H9 (cell line): ENCODE data around the gene CLCN2. TPM values are rescaled to one million over a fixed set of nuclear protein-coding genes. Genes with fewer than 3 reads are reported as not detected.

ENCODE experiments used
- DNase-seq: peaks from one replicate; pipeline ENCODE4 v3.0.0-alpha.2; 2017
- H2AFZ ChIP-seq: one replicate; pipeline ENCODE4 v1.6.1; 2013; ENCODE audit warnings: mild to moderate bottlenecking, low read length, control low read depth, moderate library complexity
- H2AK5ac ChIP-seq: 2 replicates; pipeline ENCODE4 v1.6.1; 2013; ENCODE audit warnings: low read length, control low read depth, mixed read lengths; ENCODE audit not compliant: insufficient read length
- H2BK120ac ChIP-seq: one replicate; pipeline ENCODE4 v1.6.1; 2013; ENCODE audit warnings: low read depth, mild to moderate bottlenecking, low read length, control low read depth, inconsistent platforms; ENCODE audit not compliant: poor library complexity, severe bottlenecking
- H2BK12ac ChIP-seq: 2 replicates; pipeline ENCODE4 v1.6.1; 2013; ENCODE audit warnings: low read length, control low read depth, mixed read lengths, low read depth; ENCODE audit not compliant: insufficient read length
- H2BK15ac ChIP-seq: 2 replicates; pipeline ENCODE4 v1.6.1; 2013; ENCODE audit warnings: low read depth, low read length, control low read depth
- H2BK20ac ChIP-seq: one replicate; pipeline ENCODE4 v1.6.1; 2013; ENCODE audit warnings: low read depth, mild to moderate bottlenecking, low read length, control low read depth, inconsistent platforms; ENCODE audit not compliant: poor library complexity, severe bottlenecking
- H2BK5ac ChIP-seq: 2 replicates; pipeline ENCODE4 v1.6.1; 2013; ENCODE audit warnings: low read length, control low read depth, mixed read lengths; ENCODE audit not compliant: insufficient read length
- H3K14ac ChIP-seq: 2 replicates; pipeline ENCODE4 v1.6.1; 2013; ENCODE audit warnings: low read length, control low read depth; ENCODE audit not compliant: insufficient read depth
- H3K18ac ChIP-seq: 2 replicates; pipeline ENCODE4 v1.6.1; 2013; ENCODE audit warnings: low read depth, mild to moderate bottlenecking, mixed read lengths, low read length, control low read depth; ENCODE audit not compliant: insufficient read length
- H3K23ac ChIP-seq: 2 replicates; pipeline ENCODE4 v1.6.1; 2013; ENCODE audit warnings: low read length, control low read depth, mixed read lengths, low read depth; ENCODE audit not compliant: insufficient read length
- H3K23me2 ChIP-seq: 2 replicates; pipeline ENCODE4 v1.6.1; 2013; ENCODE audit warnings: low read depth, mild to moderate bottlenecking, mixed read lengths, low read length, control low read depth; ENCODE audit not compliant: insufficient read length, poor library complexity, severe bottlenecking
- H3K27ac ChIP-seq: 2 replicates; pipeline ENCODE4 v1.5.1; 2013; ENCODE audit warnings: low read length, control low read depth, mixed read lengths, low read depth; ENCODE audit not compliant: insufficient read length
- H3K27me3 ChIP-seq: 2 replicates; pipeline ENCODE4 v1.6.1; 2013; ENCODE audit warnings: low read length, control low read depth, inconsistent platforms; ENCODE audit not compliant: insufficient read depth
- H3K4ac ChIP-seq: 2 replicates; pipeline ENCODE4 v1.6.1; 2013; ENCODE audit warnings: low read depth, mild to moderate bottlenecking, control low read depth, inconsistent platforms, low read length, moderate library complexity
- H3K4me1 ChIP-seq: 2 replicates; pipeline ENCODE4 v1.6.1; 2013; ENCODE audit warnings: low read length, control low read depth, inconsistent platforms; ENCODE audit not compliant: insufficient read depth
- H3K4me2 ChIP-seq: 2 replicates; pipeline ENCODE4 v1.6.1; 2013; ENCODE audit warnings: low read length, control low read depth, mixed read lengths; ENCODE audit not compliant: insufficient read length, insufficient read depth
- H3K56ac ChIP-seq: 2 replicates; pipeline ENCODE4 v1.6.1; 2013; ENCODE audit warnings: low read depth, mild to moderate bottlenecking, mixed read lengths, low read length, control low read depth; ENCODE audit not compliant: insufficient read length
- H3K79me1 ChIP-seq: 2 replicates; pipeline ENCODE4 v1.6.1; 2013; ENCODE audit warnings: low read depth, mild to moderate bottlenecking, moderate library complexity, low read length, control low read depth, inconsistent platforms; ENCODE audit not compliant: insufficient read depth, poor library complexity, severe bottlenecking
- H3K79me2 ChIP-seq: 2 replicates; pipeline ENCODE4 v1.6.1; 2013; ENCODE audit warnings: low read length, control low read depth, inconsistent platforms; ENCODE audit not compliant: insufficient read depth
- H3K9ac ChIP-seq: 2 replicates; pipeline ENCODE4 v1.6.1; 2013; ENCODE audit warnings: low read length, control low read depth, mixed read lengths; ENCODE audit not compliant: insufficient read length; ENCODE audit errors: extremely low read depth
- H3K9me3 ChIP-seq: one replicate; pipeline ENCODE4 v1.6.1; 2013; ENCODE audit warnings: low read depth, low read length, inconsistent platforms; ENCODE audit not compliant: control insufficient read depth
- H3T11ph ChIP-seq: one replicate; pipeline ENCODE4 v1.6.1; 2013; ENCODE audit warnings: mild to moderate bottlenecking, low read length, control low read depth, inconsistent platforms
- H4K20me1 ChIP-seq: one replicate; pipeline ENCODE4 v1.6.1; 2013; ENCODE audit not compliant: control insufficient read depth, insufficient read length, insufficient read depth
- H4K5ac ChIP-seq: 2 replicates; pipeline ENCODE4 v1.6.1; 2013; ENCODE audit warnings: low read depth, mild to moderate bottlenecking, mixed read lengths, low read length, control low read depth; ENCODE audit not compliant: insufficient read length
- H4K8ac ChIP-seq: replicated peaks from 2 replicates; pipeline ENCODE4 v1.6.1; 2013; ENCODE audit warnings: low read length, control low read depth, mixed read lengths, low read depth; ENCODE audit not compliant: insufficient read length
- H4K91ac ChIP-seq: 2 replicates; pipeline ENCODE4 v1.6.1; 2013; ENCODE audit warnings: low read depth, mild to moderate bottlenecking, moderate library complexity, mixed read lengths, low read length, control low read depth; ENCODE audit not compliant: insufficient read length
- H3K27ac Mint-ChIP-seq, 3 experiments: 2 replicates in 2 of 3; 3 replicates in 1 of 3; pipeline ENCODE4 v1.8.0; 2020 to 2021; ENCODE audit warnings: mixed read lengths in 3 of 3, mild to moderate bottlenecking in 1 of 3, moderate library complexity in 1 of 3
- H3K27me3 Mint-ChIP-seq: 2 replicates; pipeline ENCODE4 v1.8.0; 2021; ENCODE audit warnings: low read depth, mild to moderate bottlenecking, moderate library complexity, mixed read lengths
- H3K36me3 Mint-ChIP-seq, 3 experiments: 2 replicates in 2 of 3; 3 replicates in 1 of 3; pipeline ENCODE4 v1.8.0; 2020 to 2021; ENCODE audit warnings: low read depth in 3 of 3, mixed read lengths in 3 of 3; ENCODE audit not compliant: insufficient read depth in 1 of 3
- H3K4me1 Mint-ChIP-seq, 2 experiments: 2 replicates each; pipeline ENCODE4 v1.8.0; 2020; ENCODE audit warnings: mixed read lengths in 2 of 2
- H3K4me3 Mint-ChIP-seq, 2 experiments: 2 replicates in 1 of 2; 3 replicates in 1 of 2; pipeline ENCODE4 v1.8.0; 2020 to 2021; ENCODE audit warnings: mild to moderate bottlenecking in 2 of 2, mixed read lengths in 2 of 2, moderate library complexity in 1 of 2
- H3K9me3 Mint-ChIP-seq, 2 experiments: 2 replicates in 1 of 2; 3 replicates in 1 of 2; pipeline ENCODE4 v1.8.0; 2020; ENCODE audit warnings: mild to moderate bottlenecking in 2 of 2, mixed read lengths in 2 of 2, moderate library complexity in 1 of 2
- CTCF ChIP-seq: fragments of 200-600 bp; sonication (generic); conservative IDR thresholded peaks from 3 replicates; pipeline ENCODE4 v1.8.0; 2021; ENCODE audit warnings: antibody characterized with exemption, mild to moderate bottlenecking
- WGBS: extraction: QIAGEN DNeasy Blood & Tissue Kit; methylation state at CpG from one replicate; pipeline ENCODE4 v1.1.7; 2013; ENCODE audit warnings: missing lambda C conversion rate, low lambda C conversion rate, mixed read lengths; ENCODE audit not compliant: insufficient read length; ENCODE audit errors: extremely low coverage; 5-methylcytosine and 5-hydroxymethylcytosine counted together
- total RNA-seq: library from RNA; stranded (reverse); gene quantifications from 2 replicates; pipeline ENCODE4 v1.2.1, GENCODE V29; 2021

The CLCN2 gene
- total RNA-seq, 1 experiment from 2014 or later, result 17.2 TPM

GRCh38 chr3:184380627-184381260 lies 19.3 kb upstream of the CLCN2 start:
- peaks cover 6% of the 10 kb centered on the region; the same call in 1 of the 2 replicates for H3K4me1 ChIP-seq
- H3K79me2 ChIP-seq, result no peaks in the 10 kb centered on the region
- H4K8ac ChIP-seq, result no peak overlapping the region
- H2BK15ac ChIP-seq, result no peak overlapping the region
- H3K14ac ChIP-seq, result no peak overlapping the region
- H3K4me2 ChIP-seq, result peak overlapping the region; percentile 80
- H3K4me3 Mint-ChIP-seq, result peak overlapping the region; percentile 61 to 82
- H3K4me1 Mint-ChIP-seq, result peaks cover 35 to 38% of the 10 kb centered on the region in 2 experiments
- peaks cover 87% of the 10 kb centered on the region for H3K27me3 Mint-ChIP-seq
- H3K9me3 Mint-ChIP-seq, result peaks cover 0 to 3% of the 10 kb centered on the region in 2 experiments; a peak in 3 of 5 replicates
- no peak overlapping the region for H2AK5ac ChIP-seq
- no peaks in the 10 kb centered on the region for H3K9me3 ChIP-seq
- H3K18ac ChIP-seq, result no peak overlapping the region
- H4K91ac ChIP-seq, result no peak overlapping the region
- H3K27ac Mint-ChIP-seq, result no peak overlapping the region
- H4K5ac ChIP-seq, result no peak overlapping the region
- H3K23ac ChIP-seq, result no peak overlapping the region
- H3K27ac ChIP-seq, result no peak overlapping the region
- peaks cover 9% of the 10 kb centered on the region for H3K23me2 ChIP-seq
- H3K56ac ChIP-seq, result no peak overlapping the region
- no peak overlapping the region for H2BK20ac ChIP-seq
- H2BK5ac ChIP-seq, result no peak overlapping the region
- no CpG with 5 or more reads among the region's 42 CpGs for WGBS
- H2AFZ ChIP-seq, result no peak overlapping the region
- H3K9ac ChIP-seq, result no peak overlapping the region
- H3K4ac ChIP-seq, result no peak overlapping the region
- no peak for DNase-seq
- no peak for TF ChIP-seq CTCF
- H3K79me1 ChIP-seq, result no peaks in the 10 kb centered on the region
- peaks cover 2% of the 10 kb centered on the region for H4K20me1 ChIP-seq
- H2BK120ac ChIP-seq, result no peak overlapping the region
- peaks cover 33% of the 10 kb centered on the region for H3K27me3 ChIP-seq
- no peaks in the 10 kb centered on the region for H3K36me3 Mint-ChIP-seq
- H2BK12ac ChIP-seq, result no peak overlapping the region
- H3T11ph ChIP-seq, result no peak overlapping the region
